K562 (cell line): ENCODE measurements around the gene PPM1N. TPM values are rescaled to one million over a fixed set of nuclear protein-coding genes. Genes with fewer than 3 reads are reported as not detected.

Source experiments
- BRD9 ChIP-seq: fragments of 450-650 bp; IDR thresholded peaks from 2 replicates; pipeline ENCODE4 v1.6.1; 2018; ENCODE audit warnings: low read depth; ENCODE audit not compliant: partially characterized antibody
- CBX2 ChIP-seq: fragments of 200-600 bp; sonication (generic); IDR thresholded peaks from one replicate; pipeline ENCODE4 v1.6.1; 2012; ENCODE audit warnings: mild to moderate bottlenecking, low read length, inconsistent platforms; ENCODE audit not compliant: insufficient read depth, poor library complexity, severe bottlenecking
- CBX3 ChIP-seq, 2 experiments: IDR thresholded peaks; 1 replicate in 1 of 2; 2 replicates in 1 of 2; pipeline ENCODE4 v1.6.1; 2012; ENCODE audit warnings: inconsistent platforms in 2 of 2, low read length in 2 of 2, borderline replicate concordance in 1 of 2, control low read depth in 1 of 2
- CEBPZ ChIP-seq: fragments of 150-350 bp; IDR thresholded peaks from 2 replicates; pipeline ENCODE4 v1.6.1; 2014; ENCODE audit warnings: low read depth, mild to moderate bottlenecking, low read length, borderline replicate concordance
- DACH1 ChIP-seq: fragments of 450-650 bp; IDR thresholded peaks from 2 replicates; pipeline ENCODE4 v1.6.1; 2018; ENCODE audit not compliant: partially characterized antibody
- EGR1 ChIP-seq: fragments of 450-650 bp; conservative IDR thresholded peaks from 2 replicates; pipeline ENCODE4 v1.6.1; 2017; ENCODE audit warnings: mild to moderate bottlenecking
- ETV1 ChIP-seq: fragments of 450-650 bp; conservative IDR thresholded peaks from 2 replicates; pipeline ENCODE4 v1.6.1; 2016; ENCODE audit warnings: missing genetic modification characterization, control low read depth, low read depth, missing compliant biosample characterization
- MAFF ChIP-seq: IDR thresholded peaks from 2 replicates; pipeline ENCODE4 v1.6.1; 2012; ENCODE audit warnings: low read length, improper control_type of control experiment
- MBD1 ChIP-seq: fragments of 250-450 bp; sonication (Bioruptor Pico); IDR thresholded peaks from 2 replicates; pipeline ENCODE4 v1.8.0; 2022; ENCODE audit warnings: inconsistent platforms
- MCM5 ChIP-seq: fragments of 450-650 bp; IDR thresholded peaks from 2 replicates; pipeline ENCODE4 v1.6.1; 2016; ENCODE audit warnings: low read depth
- MXD1 ChIP-seq: fragments of 250-450 bp; sonication (Bioruptor Pico); IDR thresholded peaks from 2 replicates; pipeline ENCODE4 v1.8.0; 2021; ENCODE audit warnings: borderline replicate concordance, mild to moderate bottlenecking, moderate library complexity; ENCODE audit not compliant: poor library complexity, severe bottlenecking
- NCOA1 ChIP-seq: fragments of 450-650 bp; IDR thresholded peaks from 2 replicates; pipeline ENCODE4 v1.6.1; 2016; ENCODE audit warnings: low read depth
- NCOA2 ChIP-seq, 2 experiments: fragments of 450-650 bp; IDR thresholded peaks; 2 replicates each; pipeline ENCODE4 v1.6.1; 2018; ENCODE audit warnings: mild to moderate bottlenecking in 2 of 2, moderate library complexity in 1 of 2; ENCODE audit not compliant: partially characterized antibody in 2 of 2
- NCOA6 ChIP-seq: fragments of 450-650 bp; IDR thresholded peaks from 2 replicates; pipeline ENCODE4 v1.6.1; 2017; ENCODE audit warnings: mild to moderate bottlenecking
- NR3C1 ChIP-seq: sonication (generic); formaldehyde crosslinking; IDR thresholded peaks from 2 replicates; pipeline ENCODE4 v1.8.1; 2022; ENCODE audit warnings: missing genetic modification reagents
- RBM34 ChIP-seq: fragments of 200-400 bp; formaldehyde crosslinking; IDR thresholded peaks from 2 replicates; pipeline ENCODE4 v1.6.1; 2018; ENCODE audit warnings: low read length, borderline replicate concordance; ENCODE audit not compliant: insufficient read depth
- RBM39 ChIP-seq: fragments of 200-400 bp; formaldehyde crosslinking; optimal IDR thresholded peaks from 2 replicates; pipeline ENCODE3; 2018; ENCODE audit warnings: low read depth, low read length
- RFX1 ChIP-seq: fragments of 450-650 bp; IDR thresholded peaks from 2 replicates; pipeline ENCODE4 v1.6.1; 2016; ENCODE audit warnings: mild to moderate bottlenecking, moderate library complexity
- RUNX1 ChIP-seq: sonication (generic); IDR thresholded peaks from 2 replicates; pipeline ENCODE4 v1.6.1; 2016; ENCODE audit warnings: antibody characterized with exemption, low read depth
- SREBF2 ChIP-seq: sonication (generic); formaldehyde crosslinking; IDR thresholded peaks from 2 replicates; pipeline ENCODE4 v1.4.0; 2020; ENCODE audit warnings: mild to moderate bottlenecking, missing genetic modification reagents
- THAP7 ChIP-seq: fragments of 250-450 bp; sonication (Bioruptor Pico); IDR thresholded peaks from 2 replicates; pipeline ENCODE4 v1.5.0; 2021
- ZKSCAN1 ChIP-seq: fragments of 150-350 bp; IDR thresholded peaks from 2 replicates; pipeline ENCODE4 v1.6.1; 2016; ENCODE audit warnings: low read depth, low read length
- ZNF57 ChIP-seq: fragments of 450-650 bp; formaldehyde crosslinking; IDR thresholded peaks from 2 replicates; pipeline ENCODE4 v1.4.0; 2020; ENCODE audit warnings: mild to moderate bottlenecking, moderate library complexity
- ZNF79 ChIP-seq: fragments of 250-450 bp; sonication (Bioruptor Pico); IDR thresholded peaks from 2 replicates; pipeline ENCODE4 v1.4.0; 2020; ENCODE audit warnings: low read depth, mild to moderate bottlenecking, moderate library complexity
- polyA plus RNA-seq, 8 experiments: library from polyadenylated mRNA; depleted of rRNA in 4 of 8; stranded (reverse) in 5 of 8; unstranded in 3 of 8; fragments of >200 nt; fragmentation: Nextera tagmentation in 2 of 8; fragmentation: Illumina TruSeq in 1 of 8; extraction: Ambion mirVana in 2 of 8; extraction: Trizol in 1 of 8; gene quantifications; 2 replicates each; pipeline versions ENCODE4 v1.2.1 to v1.2.3, GENCODE V29; 2011 to 2014; ENCODE audit warnings: inconsistent platforms in 1 of 8, missing spikeins in 1 of 8
- total RNA-seq, 7 experiments: library from RNA; depleted of rRNA in 6 of 7; stranded (reverse); fragments of >200 nt in 6 of 7; fragmentation: Illumina TruSeq in 2 of 7; extraction: Trizol in 2 of 7; gene quantifications; 2 replicates each; pipeline versions ENCODE4 v1.2.1 to v1.2.3, GENCODE V29; 2011 to 2021; ENCODE audit warnings: low replicate concordance in 1 of 7

The PPM1N gene
- total and polyA plus RNA-seq, 9 of the 15 experiments (the other 6 are each of a cell fraction or from before 2014, with no cell fraction given): 4.5 to 15.6 (median 8.7) TPM

GRCh38 chr19:45469945-45470761 lies 28.1 kb upstream of the PPM1N start (continued):
- TF ChIP-seq MBD1 (no peak), RUNX1 (no peak), ETV1 (tag) (no peak), NR3C1 (no peak), RFX1 (no peak), BRD9 (no peak), CEBPZ (no peak), MCM5 (no peak), ZNF79 (CRISPR knock-in tag) (no peak), RBM39 (no peak), THAP7 (CRISPR knock-in tag) (no peak), EGR1 (peak; percentile 40; the same call in 1 of the 2 replicates), MXD1 (CRISPR knock-in tag) (no peak), ZNF57 (CRISPR knock-in tag) (no peak), CBX3 (IDR thresholded peaks at IDR 0.05; ENCODE audit: borderline replicate concordance in 1 of 2, low read length in 2 of 2) (no peak), RBM34 (no peak), DACH1 (peak; percentile 14), ZKSCAN1 (no peak), CBX2 (no peak), NCOA2 (IDR thresholded peaks at IDR 0.05; ENCODE audit: partially characterized antibody in 2 of 2) (no peak), SREBF2 (CRISPR knock-in tag) (no peak), MAFF (no peak), NCOA1 (no peak), NCOA6 (no peak)
